Measurements from ENCODE around the gene SNX30. TPM values are rescaled to one million over a fixed set of nuclear protein-coding genes. Genes with fewer than 3 reads are reported as not detected.

SNX30 gene
- polyA plus RNA-seq, 1 of the 3 experiments (the other 2 are of a cell fraction) = 2.7 TPM

DNA sequence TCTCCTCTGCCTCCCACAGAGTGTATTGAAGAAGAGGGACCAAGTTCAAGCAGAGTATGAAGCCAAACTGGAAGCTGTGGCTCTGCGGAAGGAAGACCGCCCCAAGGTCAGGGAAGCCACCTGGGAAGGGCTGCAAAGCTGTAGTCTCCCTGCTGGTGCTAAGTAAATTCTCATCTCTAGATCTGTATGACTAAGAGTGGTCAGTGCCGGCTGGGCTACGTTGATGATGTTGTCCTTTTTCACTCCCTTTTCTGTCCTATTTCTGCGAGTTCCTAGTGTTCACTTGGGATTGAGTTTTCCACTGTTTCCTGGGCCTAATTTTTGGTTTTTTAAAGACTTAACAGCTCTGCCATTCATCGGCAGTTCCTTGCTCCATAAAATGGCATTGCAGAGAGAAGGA is 100.3 kb downstream of the SNX30 start (continued):
- TF ChIP-seq SMC3 (IDR thresholded peaks at IDR 0.05; ENCODE audit: low read depth, low read length) (no peak), TCF12 (IDR thresholded peaks at IDR 0.05) (no peak), TAF1 (IDR thresholded peaks at IDR 0.05; ENCODE audit: borderline replicate concordance, low read depth, low read length) (no peak)

DNA sequence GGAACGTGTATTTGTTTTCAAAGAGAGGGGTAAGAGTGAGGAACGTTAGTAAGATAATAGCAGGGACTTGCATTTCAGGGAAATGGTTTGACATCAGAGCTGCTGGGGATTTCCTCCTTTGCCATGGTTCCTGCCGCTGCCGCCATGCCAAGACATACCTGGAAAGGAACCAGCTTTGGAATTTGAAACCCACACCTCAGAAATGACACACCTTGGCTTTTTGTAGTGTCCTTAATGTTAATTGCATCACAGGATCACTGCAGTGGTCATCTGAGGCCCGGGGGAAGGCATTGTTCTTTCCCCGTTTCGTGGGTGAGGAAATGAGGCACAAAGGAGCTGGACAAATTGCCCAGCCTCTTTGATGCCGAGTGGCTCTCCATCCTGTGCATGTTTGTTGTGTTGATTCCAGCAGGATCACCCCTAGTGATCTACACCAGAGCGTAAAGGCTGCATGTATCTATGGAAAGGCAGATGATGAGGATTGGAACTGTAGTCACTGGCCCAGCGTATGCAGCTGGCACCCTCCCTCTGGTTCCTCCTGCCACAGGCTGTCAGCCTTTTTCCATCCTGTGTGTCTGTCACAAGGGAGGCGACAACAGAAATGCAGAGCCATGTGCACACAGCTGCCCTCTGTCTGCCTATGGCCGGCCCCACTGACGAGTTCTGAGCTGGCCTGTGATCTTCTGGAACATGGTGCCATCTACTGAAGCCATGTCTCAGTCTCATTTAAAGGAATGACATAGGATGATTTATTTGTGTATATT is 102.4 kb downstream of the SNX30 start:
- 75% methylated on average over 11 of the region's 13 CpGs for WGBS (ENCODE audit: low lambda C conversion rate)
- ChIA-PET POLR2A (no interaction called here), CTCF (interaction anchor here (0.7 kb wide), 1 partner anchor 8 kb away, joined by 3 read pairs; no protein-coding TSS in a partner anchor)

DNA sequence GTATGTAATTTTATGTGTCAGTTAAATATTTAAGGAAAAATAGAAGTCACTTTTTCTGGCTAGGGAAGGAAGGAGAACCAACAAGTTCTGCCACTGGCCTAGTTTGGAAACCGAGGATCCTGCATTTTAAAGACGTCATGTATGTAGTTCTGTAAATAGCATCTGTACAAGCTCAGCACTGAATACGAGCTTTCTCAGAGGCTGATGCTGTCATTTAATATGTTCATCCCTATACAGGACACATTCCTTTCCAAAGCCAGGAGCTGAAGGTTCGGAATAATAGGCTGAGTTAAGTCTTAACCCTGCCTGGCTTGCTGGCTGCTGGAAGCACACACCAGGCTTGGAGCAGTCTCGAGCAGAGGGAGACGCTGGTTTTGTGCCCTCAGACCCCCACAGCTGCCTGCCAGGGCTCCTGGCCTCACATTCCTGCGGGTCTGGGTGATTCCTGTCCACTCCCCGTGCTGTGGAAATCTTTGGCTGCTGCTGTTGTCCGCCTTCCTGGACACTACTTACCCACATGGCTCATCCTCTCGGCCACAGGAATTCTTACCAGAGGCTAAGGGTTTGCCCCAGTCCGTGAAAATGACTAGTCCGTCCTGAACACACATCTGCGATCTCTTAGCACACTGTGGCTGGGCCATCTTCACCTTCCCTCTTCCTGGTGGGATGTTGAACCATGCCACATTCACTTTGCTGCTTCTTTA is 103.5 kb downstream of the SNX30 start:
- Histone ChIP-seq H3K4me1 (ENCODE audit: control insufficient read depth in 1 of 2, insufficient read depth in 2 of 2, low read depth in 1 of 2, low read length in 1 of 2) (no peaks in the 10 kb centered on the region; a peak in 1 of 4 replicates), H3K4me3 (ENCODE audit: low read depth in 2 of 2, low read length in 1 of 2) (no peak overlapping the region), H3K9ac (no peak overlapping the region), H3K9me3 (no peaks in the 10 kb centered on the region), H3K4me2 (no peak overlapping the region), H3K9me2 (no peaks in the 10 kb centered on the region), H4K20me1 (ENCODE audit: insufficient read depth) (no peaks in the 10 kb centered on the region), H3K27me3 (ENCODE audit: insufficient read depth) (no peaks in the 10 kb centered on the region), H2AFZ (ENCODE audit: low read depth) (no peak overlapping the region), H3K36me3 (replicated peaks in 1 of 2; ENCODE audit: control insufficient read depth in 1 of 2, insufficient read depth in 2 of 2, low read length in 1 of 2) (peaks cover 0 to 5% of the 10 kb centered on the region in 2 experiments), H3K27ac (ENCODE audit: low read depth in 2 of 2, low read length in 1 of 2) (no peak overlapping the region), H3K79me2 (ENCODE audit: insufficient read depth) (no peaks in the 10 kb centered on the region), H3F3A (replicated peaks; ENCODE audit: insufficient read depth) (no peaks in the 10 kb centered on the region)
- WGBS (ENCODE audit: low lambda C conversion rate) = 87% methylated on average over 13 of the region's 13 CpGs
- no peak for DNase-seq
- CTCF ChIA-PET = interaction anchor here (1.1 kb wide), 1 partner anchor 9 kb away, joined by 7 read pairs; no protein-coding TSS in a partner anchor
- POLR2A ChIA-PET = no interaction called here
- TF ChIP-seq TEAD4 (IDR thresholded peaks at IDR 0.05; ENCODE audit: borderline replicate concordance, insufficient read depth) (no peak), FOSL2 (IDR thresholded peaks at IDR 0.05; ENCODE audit: borderline replicate concordance, low read depth) (no peak), NFIC (IDR thresholded peaks at IDR 0.05; ENCODE audit: borderline replicate concordance) (no peak), POLR2AphosphoS5 (IDR thresholded peaks at IDR 0.05; ENCODE audit: low read depth, low read length) (no peak)
- TF ChIP-seq, protein P1, sequence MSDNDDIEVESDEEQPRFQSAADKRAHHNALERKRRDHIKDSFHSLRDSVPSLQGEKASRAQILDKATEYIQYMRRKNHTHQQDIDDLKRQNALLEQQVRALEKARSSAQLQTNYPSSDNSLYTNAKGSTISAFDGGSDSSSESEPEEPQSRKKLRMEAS (IDR thresholded peaks at IDR 0.05; ENCODE audit: low read depth) = no peak
- TF ChIP-seq, protein P2, sequence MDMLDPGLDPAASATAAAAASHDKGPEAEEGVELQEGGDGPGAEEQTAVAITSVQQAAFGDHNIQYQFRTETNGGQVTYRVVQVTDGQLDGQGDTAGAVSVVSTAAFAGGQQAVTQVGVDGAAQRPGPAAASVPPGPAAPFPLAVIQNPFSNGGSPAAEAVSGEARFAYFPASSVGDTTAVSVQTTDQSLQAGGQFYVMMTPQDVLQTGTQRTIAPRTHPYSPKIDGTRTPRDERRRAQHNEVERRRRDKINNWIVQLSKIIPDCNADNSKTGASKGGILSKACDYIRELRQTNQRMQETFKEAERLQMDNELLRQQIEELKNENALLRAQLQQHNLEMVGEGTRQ (IDR thresholded peaks at IDR 0.05; ENCODE audit: borderline replicate concordance, low read depth, low read length) = no peak
- TF ChIP-seq, protein P3, sequence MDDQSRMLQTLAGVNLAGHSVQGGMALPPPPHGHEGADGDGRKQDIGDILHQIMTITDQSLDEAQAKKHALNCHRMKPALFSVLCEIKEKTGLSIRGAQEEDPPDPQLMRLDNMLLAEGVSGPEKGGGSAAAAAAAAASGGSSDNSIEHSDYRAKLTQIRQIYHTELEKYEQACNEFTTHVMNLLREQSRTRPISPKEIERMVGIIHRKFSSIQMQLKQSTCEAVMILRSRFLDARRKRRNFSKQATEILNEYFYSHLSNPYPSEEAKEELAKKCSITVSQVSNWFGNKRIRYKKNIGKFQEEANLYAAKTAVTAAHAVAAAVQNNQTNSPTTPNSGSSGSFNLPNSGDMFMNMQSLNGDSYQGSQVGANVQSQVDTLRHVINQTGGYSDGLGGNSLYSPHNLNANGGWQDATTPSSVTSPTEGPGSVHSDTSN (IDR thresholded peaks at IDR 0.05) = no peak

More for the DNA sequence above, 102.4 kb downstream of the SNX30 start:
- no peak for DNase-seq
- H3K27me3 ChIP-seq (ENCODE audit: insufficient read depth) = no peaks in the 10 kb centered on the region
- H3K36me3 ChIP-seq (replicated peaks in 1 of 2; ENCODE audit: control insufficient read depth in 1 of 2, insufficient read depth in 2 of 2, low read length in 1 of 2) = peaks cover 0 to 5% of the 10 kb centered on the region in 2 experiments
- TF ChIP-seq NRF1 (IDR thresholded peaks at IDR 0.05; ENCODE audit: low read depth, low read length) = no peak
- no peak for TF ChIP-seq FOXJ3 (CRISPR knock-in tag; IDR thresholded peaks at IDR 0.05)
- no peak for TF ChIP-seq GABPA (IDR thresholded peaks at IDR 0.05; ENCODE audit: low read depth)
- TF ChIP-seq MEF2A (IDR thresholded peaks at IDR 0.05; ENCODE audit: borderline replicate concordance, low read depth) = no peak
- TF ChIP-seq SIN3A (IDR thresholded peaks at IDR 0.05; ENCODE audit: borderline replicate concordance, low read depth, low read length) = no peak
- no peak for TF ChIP-seq SMC3 (IDR thresholded peaks at IDR 0.05; ENCODE audit: low read depth, low read length)
- no peak for TF ChIP-seq TEAD4 (IDR thresholded peaks at IDR 0.05; ENCODE audit: borderline replicate concordance, insufficient read depth)
- TF ChIP-seq RFX5 (IDR thresholded peaks at IDR 0.05; ENCODE audit: low read length) = no peak
- TF ChIP-seq, protein P1 (IDR thresholded peaks at IDR 0.05; ENCODE audit: low read depth) = no peak
- TF ChIP-seq EP300 (IDR thresholded peaks at IDR 0.05; ENCODE audit: borderline replicate concordance in 1 of 2, low read depth in 1 of 2, low read length in 1 of 2) = no peak
- no peak for TF ChIP-seq POLR2AphosphoS5 (IDR thresholded peaks at IDR 0.05; ENCODE audit: low read depth, low read length)
- TF ChIP-seq, protein P4, sequence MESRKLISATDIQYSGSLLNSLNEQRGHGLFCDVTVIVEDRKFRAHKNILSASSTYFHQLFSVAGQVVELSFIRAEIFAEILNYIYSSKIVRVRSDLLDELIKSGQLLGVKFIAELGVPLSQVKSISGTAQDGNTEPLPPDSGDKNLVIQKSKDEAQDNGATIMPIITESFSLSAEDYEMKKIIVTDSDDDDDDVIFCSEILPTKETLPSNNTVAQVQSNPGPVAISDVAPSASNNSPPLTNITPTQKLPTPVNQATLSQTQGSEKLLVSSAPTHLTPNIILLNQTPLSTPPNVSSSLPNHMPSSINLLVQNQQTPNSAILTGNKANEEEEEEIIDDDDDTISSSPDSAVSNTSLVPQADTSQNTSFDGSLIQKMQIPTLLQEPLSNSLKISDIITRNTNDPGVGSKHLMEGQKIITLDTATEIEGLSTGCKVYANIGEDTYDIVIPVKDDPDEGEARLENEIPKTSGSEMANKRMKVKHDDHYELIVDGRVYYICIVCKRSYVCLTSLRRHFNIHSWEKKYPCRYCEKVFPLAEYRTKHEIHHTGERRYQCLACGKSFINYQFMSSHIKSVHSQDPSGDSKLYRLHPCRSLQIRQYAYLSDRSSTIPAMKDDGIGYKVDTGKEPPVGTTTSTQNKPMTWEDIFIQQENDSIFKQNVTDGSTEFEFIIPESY (IDR thresholded peaks at IDR 0.05; ENCODE audit: borderline replicate concordance, low read depth) = no peak
- H3K9ac ChIP-seq = no peak overlapping the region
- no peak overlapping the region for H2AFZ ChIP-seq (ENCODE audit: low read depth)
- no peaks in the 10 kb centered on the region for H3K9me2 ChIP-seq
- no peak overlapping the region for H3K27ac ChIP-seq (ENCODE audit: low read depth in 2 of 2, low read length in 1 of 2)
- H3F3A ChIP-seq (replicated peaks; ENCODE audit: insufficient read depth) = no peaks in the 10 kb centered on the region
- H3K4me1 ChIP-seq (ENCODE audit: control insufficient read depth in 1 of 2, insufficient read depth in 2 of 2, low read depth in 1 of 2, low read length in 1 of 2) = peaks cover 0 to 2% of the 10 kb centered on the region in 2 experiments; a peak in 1 of 4 replicates
- H3K4me3 ChIP-seq (ENCODE audit: low read depth in 2 of 2, low read length in 1 of 2) = no peak overlapping the region
- no peaks in the 10 kb centered on the region for H3K79me2 ChIP-seq (ENCODE audit: insufficient read depth)
- H4K20me1 ChIP-seq (ENCODE audit: insufficient read depth) = no peaks in the 10 kb centered on the region
- H3K4me2 ChIP-seq = no peak overlapping the region
- H3K9me3 ChIP-seq = no peaks in the 10 kb centered on the region

All from SK-N-SH (cell line).